ENCODE measurements around the gene RNF26.

- TF ChIP-seq CTCF (IDR thresholded peaks at IDR 0.05) (no peak), REST (IDR thresholded peaks at IDR 0.05; ENCODE audit: insufficient read depth in 1 of 2, low read depth in 2 of 2, low read length in 1 of 2) (no peak), SIN3A (IDR thresholded peaks at IDR 0.05; ENCODE audit: borderline replicate concordance, insufficient read depth, low read depth, low read length) (no peak)
These were observed 43.0 kb downstream of the RNF26 start for GRCh38 chr11:119377112-119377901.

Measured in Panc1 (cell line).